Measurements from ENCODE around the gene PTOV1.

The PTOV1 gene

DNA sequence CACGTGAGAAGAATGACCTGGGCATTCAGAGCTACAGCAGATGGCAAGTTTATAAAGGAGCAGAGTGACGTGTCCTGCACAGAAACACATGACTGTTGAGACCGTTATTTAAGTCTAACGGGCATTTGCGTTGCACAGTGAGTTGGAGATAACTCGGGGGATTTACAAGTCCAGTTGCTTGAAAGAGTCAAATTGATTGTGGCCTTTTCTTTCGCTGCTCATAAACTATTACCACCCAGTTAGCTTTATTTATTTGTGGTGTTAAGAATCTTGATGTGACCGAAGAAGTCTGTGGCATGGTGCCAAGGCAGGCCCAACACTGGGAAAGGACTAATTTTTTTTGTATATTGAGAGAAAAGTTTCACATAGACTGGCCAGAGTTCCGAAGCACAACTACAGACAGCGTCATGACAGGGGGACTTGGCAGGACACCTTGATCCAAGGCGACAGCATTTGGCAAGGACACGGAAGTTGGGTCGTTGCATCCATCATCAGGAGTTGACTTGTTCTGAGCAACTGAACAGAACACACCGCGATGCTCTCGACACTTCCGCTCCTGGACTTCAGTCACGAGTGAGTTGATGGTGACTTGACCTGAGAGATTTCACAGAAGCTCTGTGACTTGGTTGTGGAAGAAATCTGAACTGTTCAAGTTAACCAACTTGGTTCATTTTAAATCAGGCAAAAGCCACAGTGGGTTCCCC lies 11.9 kb upstream of the PTOV1 start:
- TF ChIP-seq SPI1 (IDR thresholded peaks at IDR 0.05; ENCODE audit: low read depth, low read length) (no peak), POLR2AphosphoS5 (IDR thresholded peaks at IDR 0.05; ENCODE audit: low read depth, low read length) (no peak), TAF1 (IDR thresholded peaks at IDR 0.05; ENCODE audit: low read depth, low read length) (no peak), POU2F2 (IDR thresholded peaks at IDR 0.05; ENCODE audit: low read depth, low read length) (no peak), PAX5 (IDR thresholded peaks at IDR 0.05; ENCODE audit: insufficient read depth, low read length, severe bottlenecking) (no peak), POLR2A (IDR thresholded peaks at IDR 0.05; ENCODE audit: low read depth, low read length) (0 out of 2 replicates have a peak, but pooled peaks have one; percentile 16)
- FAIRE-seq (no peak), DNase-seq (ENCODE audit: insufficient read length, low spot score) (no peak)

DNA sequence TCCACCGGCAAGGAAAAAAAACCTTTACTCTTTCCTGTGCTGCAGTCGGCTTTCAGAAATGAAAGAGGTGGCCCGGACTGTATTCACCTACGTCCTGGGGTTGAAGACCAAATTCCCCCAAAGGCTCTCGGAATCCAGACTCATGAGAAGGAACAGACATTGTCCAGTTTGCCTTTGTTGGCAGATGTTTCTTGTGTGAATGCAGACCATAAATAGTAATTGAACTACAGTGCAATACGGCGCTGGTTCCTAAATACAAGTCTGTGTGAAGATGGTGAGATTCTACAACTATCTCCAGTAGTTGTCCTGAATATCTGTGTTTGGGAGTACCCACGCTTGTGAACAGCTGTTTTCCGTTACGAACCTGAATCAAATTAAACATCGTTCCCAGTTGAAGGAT lies 11.2 kb upstream of the PTOV1 start:
- DNase-seq (ENCODE audit: insufficient read length, low spot score) (no peak), FAIRE-seq (no peak)
- TF ChIP-seq POLR2A (IDR thresholded peaks at IDR 0.05; ENCODE audit: low read depth, low read length), result no peak
- no peak for TF ChIP-seq POU2F2 (IDR thresholded peaks at IDR 0.05; ENCODE audit: low read depth, low read length)
- TF ChIP-seq TAF1 (IDR thresholded peaks at IDR 0.05; ENCODE audit: low read depth, low read length), result no peak
- no peak for TF ChIP-seq POLR2AphosphoS5 (IDR thresholded peaks at IDR 0.05; ENCODE audit: low read depth, low read length)
- TF ChIP-seq PAX5 (IDR thresholded peaks at IDR 0.05; ENCODE audit: insufficient read depth, low read length, severe bottlenecking), result no peak
- TF ChIP-seq SPI1 (IDR thresholded peaks at IDR 0.05; ENCODE audit: low read depth, low read length), result no peak

DNA sequence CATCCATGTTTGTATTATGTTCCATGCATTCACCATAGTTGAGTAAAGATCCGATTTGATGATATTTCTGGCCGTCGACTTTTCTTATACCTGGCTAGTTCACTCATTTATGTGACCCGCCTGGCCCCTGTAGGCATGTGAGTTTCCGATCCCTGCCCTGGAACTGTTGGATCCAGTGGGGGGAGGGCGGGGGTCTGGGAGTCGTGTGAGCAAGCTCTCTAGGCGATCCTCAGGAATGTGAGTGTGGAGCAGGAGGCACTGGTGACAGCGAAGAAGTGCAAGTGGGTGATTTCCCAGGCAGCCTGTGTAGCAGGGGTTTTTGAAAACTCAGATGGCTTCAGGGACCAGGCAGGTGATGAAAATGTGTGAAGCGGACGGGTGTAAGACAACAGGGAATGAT lies 10.6 kb upstream of the PTOV1 start:
- FAIRE-seq, result no peak
- DNase-seq (ENCODE audit: insufficient read length, low spot score), result no peak
- TF ChIP-seq POLR2A (IDR thresholded peaks at IDR 0.05; ENCODE audit: low read depth, low read length) (no peak), SPI1 (IDR thresholded peaks at IDR 0.05; ENCODE audit: low read depth, low read length) (no peak), PAX5 (IDR thresholded peaks at IDR 0.05; ENCODE audit: insufficient read depth, low read length, severe bottlenecking) (no peak), POLR2AphosphoS5 (IDR thresholded peaks at IDR 0.05; ENCODE audit: low read depth, low read length) (no peak), TAF1 (IDR thresholded peaks at IDR 0.05; ENCODE audit: low read depth, low read length) (no peak), POU2F2 (IDR thresholded peaks at IDR 0.05; ENCODE audit: low read depth, low read length) (no peak)

DNA sequence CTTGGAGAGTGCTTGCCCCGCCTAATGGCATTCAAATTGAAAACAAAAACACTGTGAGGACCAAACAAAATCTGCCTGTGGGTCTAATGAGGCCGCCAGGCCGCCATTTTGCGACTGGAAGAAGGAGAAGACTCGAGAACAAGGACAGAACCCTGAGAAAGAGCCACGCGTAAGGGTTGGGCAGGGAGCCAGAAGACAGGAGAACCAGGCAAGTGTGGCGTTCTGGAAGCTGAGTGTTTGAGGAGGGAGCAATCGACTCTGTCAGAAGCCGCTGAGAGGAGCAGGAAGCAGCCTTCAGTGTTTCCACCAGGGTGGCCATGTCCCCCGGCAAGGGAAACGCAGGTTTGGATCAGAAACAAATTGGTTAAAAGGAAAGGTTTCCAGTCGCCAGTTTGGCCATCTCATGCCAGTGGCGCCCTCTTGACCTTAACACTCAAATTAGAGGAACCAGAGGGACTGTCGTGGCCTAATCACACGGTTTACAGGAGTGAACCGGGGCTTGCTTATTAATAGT lies 10.2 kb upstream of the PTOV1 start:
- no peak for TF ChIP-seq POU2F2 (IDR thresholded peaks at IDR 0.05; ENCODE audit: low read depth, low read length)
- no peak for TF ChIP-seq POLR2AphosphoS5 (IDR thresholded peaks at IDR 0.05; ENCODE audit: low read depth, low read length)
- TF ChIP-seq POLR2A (IDR thresholded peaks at IDR 0.05; ENCODE audit: low read depth, low read length), result no peak
- TF ChIP-seq PAX5 (IDR thresholded peaks at IDR 0.05; ENCODE audit: insufficient read depth, low read length, severe bottlenecking), result no peak
- no peak for TF ChIP-seq TAF1 (IDR thresholded peaks at IDR 0.05; ENCODE audit: low read depth, low read length)
- TF ChIP-seq SPI1 (IDR thresholded peaks at IDR 0.05; ENCODE audit: low read depth, low read length), result no peak
- no peak for DNase-seq (ENCODE audit: insufficient read length, low spot score)
- FAIRE-seq, result no peak

DNA sequence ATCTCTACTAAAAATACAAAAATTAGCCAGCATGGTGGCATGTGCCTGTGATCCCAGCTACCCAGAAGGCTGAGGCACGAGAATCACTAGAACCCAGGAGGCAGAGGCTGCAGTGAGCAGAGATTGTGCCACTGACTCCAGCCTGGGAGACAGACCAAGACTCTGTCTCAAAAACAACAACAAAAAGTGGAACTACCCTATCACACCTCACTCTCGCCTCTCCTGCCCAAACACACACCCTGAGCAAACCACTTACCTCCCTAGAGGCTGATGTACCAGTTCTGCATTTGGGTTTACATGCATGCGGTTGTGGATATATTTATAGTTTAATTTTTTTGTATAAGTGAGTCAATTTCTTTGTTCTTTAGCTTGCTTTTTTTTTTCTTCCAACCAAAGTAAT lies 7.7 kb upstream of the PTOV1 start:
- no peak for FAIRE-seq
- TF ChIP-seq SPI1 (IDR thresholded peaks at IDR 0.05; ENCODE audit: low read depth, low read length) (peak; percentile 58), PAX5 (IDR thresholded peaks at IDR 0.05; ENCODE audit: insufficient read depth, low read length, severe bottlenecking) (no peak), POU2F2 (IDR thresholded peaks at IDR 0.05; ENCODE audit: low read depth, low read length) (no peak)

DNA sequence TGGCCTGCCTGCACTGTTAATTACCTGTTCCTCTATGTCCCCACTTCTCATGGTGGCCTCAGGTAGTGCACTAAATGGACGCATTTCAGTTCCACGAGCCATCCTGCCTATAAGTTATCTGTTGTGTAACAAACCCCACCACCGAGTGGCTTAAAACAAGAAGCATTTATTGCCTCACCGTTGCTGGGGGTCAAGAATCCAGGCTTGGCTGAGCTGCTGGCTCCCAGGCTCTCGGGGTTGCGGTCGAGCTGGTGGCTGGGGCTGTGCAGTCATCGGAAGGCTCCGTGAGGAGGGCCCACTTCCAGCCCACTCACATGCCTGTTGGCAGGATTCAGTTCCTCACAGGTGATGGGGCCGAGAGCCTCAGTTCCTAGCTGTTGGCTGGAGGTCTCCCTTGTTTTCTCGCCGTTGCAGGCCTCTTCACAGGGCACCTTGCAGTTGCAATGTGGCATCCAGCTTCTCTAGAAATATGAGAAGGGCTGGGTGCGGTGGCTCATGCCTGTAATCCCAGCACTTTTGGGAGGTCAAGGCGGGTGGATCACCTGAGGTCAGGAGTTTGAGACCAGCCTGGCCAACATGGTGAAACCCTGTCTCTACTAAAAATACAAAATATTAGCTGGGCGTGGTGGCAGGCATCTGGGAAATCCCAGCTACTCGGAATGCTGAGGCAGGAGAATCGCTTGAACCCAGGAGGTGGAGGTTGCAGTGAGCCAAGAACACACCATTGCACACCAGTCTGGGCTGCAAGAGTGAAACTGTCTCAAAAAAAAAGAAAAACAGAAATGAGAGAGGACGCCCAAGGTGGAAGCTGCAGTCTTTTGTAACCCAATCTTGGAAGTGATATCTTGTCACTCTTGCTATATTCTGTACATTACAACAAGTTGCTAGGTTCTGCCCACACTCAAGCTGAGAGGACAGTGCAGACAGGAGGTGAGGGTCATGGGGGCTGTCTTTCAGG lies 6.5 kb upstream of the PTOV1 start:
- FAIRE-seq (no peak), DNase-seq (ENCODE audit: insufficient read length, low spot score) (no peak)
- TF ChIP-seq POLR2AphosphoS5 (IDR thresholded peaks at IDR 0.05; ENCODE audit: low read depth, low read length) (no peak), POLR2A (IDR thresholded peaks at IDR 0.05; ENCODE audit: low read depth, low read length) (no peak), SPI1 (IDR thresholded peaks at IDR 0.05; ENCODE audit: low read depth, low read length) (no peak), TAF1 (IDR thresholded peaks at IDR 0.05; ENCODE audit: low read depth, low read length) (no peak), PAX5 (IDR thresholded peaks at IDR 0.05; ENCODE audit: insufficient read depth, low read length, severe bottlenecking) (no peak), POU2F2 (IDR thresholded peaks at IDR 0.05; ENCODE audit: low read depth, low read length) (no peak)

More for the DNA sequence above, 7.7 kb upstream of the PTOV1 start:
- DNase-seq (ENCODE audit: insufficient read length, low spot score), result no peak

DNA sequence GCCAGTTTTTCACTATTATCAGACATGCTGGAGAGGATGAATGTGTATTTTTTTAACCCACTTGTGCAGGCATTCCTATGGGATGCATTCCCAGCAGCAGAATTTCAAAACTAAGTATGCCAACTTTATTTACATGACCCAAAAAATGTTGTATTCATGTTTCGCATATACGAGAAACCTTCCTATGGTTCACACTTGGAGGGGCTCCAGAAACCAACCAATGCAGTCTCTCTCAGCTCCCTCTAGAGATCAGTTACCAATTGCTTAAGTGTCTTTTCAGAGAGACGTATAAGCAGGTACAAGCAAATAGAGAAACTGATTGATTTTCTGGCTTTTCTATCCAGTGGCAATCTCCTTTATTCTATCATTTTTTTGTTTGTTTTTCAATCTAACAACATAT lies 5.5 kb upstream of the PTOV1 start:
- TF ChIP-seq POU2F2 (IDR thresholded peaks at IDR 0.05; ENCODE audit: low read depth, low read length) (no peak), POLR2AphosphoS5 (IDR thresholded peaks at IDR 0.05; ENCODE audit: low read depth, low read length) (no peak), PAX5 (IDR thresholded peaks at IDR 0.05; ENCODE audit: insufficient read depth, low read length, severe bottlenecking) (no peak), SPI1 (IDR thresholded peaks at IDR 0.05; ENCODE audit: low read depth, low read length) (no peak), TAF1 (IDR thresholded peaks at IDR 0.05; ENCODE audit: low read depth, low read length) (no peak), POLR2A (IDR thresholded peaks at IDR 0.05; ENCODE audit: low read depth, low read length) (no peak)
- no peak for DNase-seq (ENCODE audit: insufficient read length, low spot score)
- no peak for FAIRE-seq

DNA sequence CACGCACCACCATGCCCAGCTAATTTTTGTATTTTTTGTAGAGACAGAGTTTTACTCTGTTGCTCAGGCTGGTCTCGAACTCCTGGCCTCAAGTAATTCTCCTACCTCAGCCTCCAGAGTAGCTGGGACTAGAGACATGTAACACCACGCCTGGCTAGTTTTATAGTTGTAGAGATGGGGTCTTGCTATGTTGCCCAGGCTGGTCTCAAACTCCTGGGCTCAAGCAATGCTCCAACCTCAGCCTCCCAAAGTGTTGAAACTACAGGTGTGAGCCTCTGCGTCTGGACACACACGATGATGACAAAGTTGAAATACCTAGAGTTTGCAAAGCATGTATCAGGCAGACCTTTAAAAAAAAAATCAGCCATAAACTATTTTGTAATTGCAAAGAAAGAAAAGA lies 4.6 kb upstream of the PTOV1 start:
- FAIRE-seq (no peak), DNase-seq (ENCODE audit: insufficient read length, low spot score) (no peak)
- TF ChIP-seq POU2F2 (IDR thresholded peaks at IDR 0.05; ENCODE audit: low read depth, low read length), result no peak
- no peak for TF ChIP-seq POLR2AphosphoS5 (IDR thresholded peaks at IDR 0.05; ENCODE audit: low read depth, low read length)
- no peak for TF ChIP-seq POLR2A (IDR thresholded peaks at IDR 0.05; ENCODE audit: low read depth, low read length)
- no peak for TF ChIP-seq TAF1 (IDR thresholded peaks at IDR 0.05; ENCODE audit: low read depth, low read length)
- no peak for TF ChIP-seq SPI1 (IDR thresholded peaks at IDR 0.05; ENCODE audit: low read depth, low read length)
- no peak for TF ChIP-seq PAX5 (IDR thresholded peaks at IDR 0.05; ENCODE audit: insufficient read depth, low read length, severe bottlenecking)

Data from GM12891 (cell line).